ENCODE results near the gene ZNF385D. TPM values are rescaled to one million over a fixed set of nuclear protein-coding genes. Genes with fewer than 3 reads are reported as not detected.

ZNF385D gene
- total and polyA plus RNA-seq, 2 of the 13 experiments (the other 11 are each of a cell fraction or from before 2014, with no cell fraction given) = not detected

DNA sequence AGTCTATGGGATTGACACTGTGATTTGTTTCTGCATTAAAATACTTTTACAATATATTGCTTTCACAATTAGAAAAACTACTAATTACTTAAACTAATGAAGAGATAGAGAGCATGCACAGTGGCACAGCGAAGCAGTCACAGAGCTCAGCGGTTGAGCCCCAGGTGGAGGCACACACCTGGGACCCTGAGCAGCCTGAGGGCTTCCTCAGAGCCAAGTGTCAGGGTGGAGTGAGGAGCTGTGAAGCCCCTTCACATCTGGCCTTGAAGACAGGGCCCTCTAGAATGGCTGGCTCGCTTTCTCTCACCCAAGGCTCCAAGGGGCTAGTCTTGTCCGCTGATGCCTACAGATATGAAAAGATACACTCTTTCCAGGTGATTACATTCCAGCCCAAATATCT, 287.7 kb downstream of the ZNF385D start:
- DNase-seq (ENCODE audit: low spot score) (no peak), ATAC-seq (no peak), FAIRE-seq (no peak)
- H3K36me3 ChIP-seq (replicated peaks in 1 of 2; ENCODE audit: control insufficient read depth in 1 of 2, insufficient read depth in 2 of 2, low read length in 2 of 2) = no peaks in the 10 kb centered on the region
- no peak for TF ChIP-seq ZNF883 (CRISPR knock-in tag; IDR thresholded peaks at IDR 0.05; ENCODE audit: not compliant biosample characterization)
- TF ChIP-seq ZNF556 (CRISPR knock-in tag; IDR thresholded peaks at IDR 0.05; ENCODE audit: borderline replicate concordance) = no peak
- TF ChIP-seq, protein P1, sequence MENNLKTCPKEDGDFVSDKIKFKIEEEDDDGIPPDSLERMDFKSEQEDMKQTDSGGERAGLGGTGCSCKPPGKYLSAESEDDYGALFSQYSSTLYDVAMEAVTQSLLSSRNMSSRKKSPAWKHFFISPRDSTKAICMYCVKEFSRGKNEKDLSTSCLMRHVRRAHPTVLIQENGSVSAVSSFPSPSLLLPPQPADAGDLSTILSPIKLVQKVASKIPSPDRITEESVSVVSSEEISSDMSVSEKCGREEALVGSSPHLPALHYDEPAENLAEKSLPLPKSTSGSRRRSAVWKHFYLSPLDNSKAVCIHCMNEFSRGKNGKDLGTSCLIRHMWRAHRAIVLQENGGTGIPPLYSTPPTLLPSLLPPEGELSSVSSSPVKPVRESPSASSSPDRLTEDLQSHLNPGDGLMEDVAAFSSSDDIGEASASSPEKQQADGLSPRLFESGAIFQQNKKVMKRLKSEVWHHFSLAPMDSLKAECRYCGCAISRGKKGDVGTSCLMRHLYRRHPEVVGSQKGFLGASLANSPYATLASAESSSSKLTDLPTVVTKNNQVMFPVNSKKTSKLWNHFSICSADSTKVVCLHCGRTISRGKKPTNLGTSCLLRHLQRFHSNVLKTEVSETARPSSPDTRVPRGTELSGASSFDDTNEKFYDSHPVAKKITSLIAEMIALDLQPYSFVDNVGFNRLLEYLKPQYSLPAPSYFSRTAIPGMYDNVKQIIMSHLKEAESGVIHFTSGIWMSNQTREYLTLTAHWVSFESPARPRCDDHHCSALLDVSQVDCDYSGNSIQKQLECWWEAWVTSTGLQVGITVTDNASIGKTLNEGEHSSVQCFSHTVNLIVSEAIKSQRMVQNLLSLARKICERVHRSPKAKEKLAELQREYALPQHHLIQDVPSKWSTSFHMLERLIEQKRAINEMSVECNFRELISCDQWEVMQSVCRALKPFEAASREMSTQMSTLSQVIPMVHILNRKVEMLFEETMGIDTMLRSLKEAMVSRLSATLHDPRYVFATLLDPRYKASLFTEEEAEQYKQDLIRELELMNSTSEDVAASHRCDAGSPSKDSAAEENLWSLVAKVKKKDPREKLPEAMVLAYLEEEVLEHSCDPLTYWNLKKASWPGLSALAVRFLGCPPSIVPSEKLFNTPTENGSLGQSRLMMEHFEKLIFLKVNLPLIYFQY (CRISPR knock-in tag; IDR thresholded peaks at IDR 0.05; ENCODE audit: borderline replicate concordance) = no peak
- no peak for TF ChIP-seq ZNF878 (CRISPR knock-in tag; IDR thresholded peaks at IDR 0.05)
- no peak for TF ChIP-seq ZNF644 (CRISPR knock-in tag; IDR thresholded peaks at IDR 0.05; ENCODE audit: low read depth)
- TF ChIP-seq BHLHE40 (IDR thresholded peaks at IDR 0.05; ENCODE audit: low read length) = no peak
- TF ChIP-seq FIP1L1 (IDR thresholded peaks at IDR 0.05; ENCODE audit: borderline replicate concordance, insufficient read depth, low read depth, low read length) = no peak
- no peaks in the 10 kb centered on the region for H3K79me2 ChIP-seq (ENCODE audit: insufficient read depth, low read length)
- no peak overlapping the region for H3K27ac ChIP-seq (ENCODE audit: extremely low read length, insufficient read depth, low read length)
- ChIA-PET CTCF (ENCODE audit: low intra/inter-chr PET ratio, low total read pairs) (no interaction called here), POLR2A (no interaction called here)
- H2AFZ ChIP-seq (ENCODE audit: low read length) = no peak overlapping the region
- no peaks in the 10 kb centered on the region for H4K20me1 ChIP-seq (ENCODE audit: insufficient read depth, low read length)
- H3K4me1 ChIP-seq (ENCODE audit: insufficient read depth, low read length) = no peaks in the 10 kb centered on the region
- H3K9me3 ChIP-seq (ENCODE audit: low read length) = peaks cover 10% of the 10 kb centered on the region
- H3K27me3 ChIP-seq (ENCODE audit: control insufficient read depth in 1 of 2, insufficient read depth in 2 of 2, low read length in 2 of 2) = no peaks in the 10 kb centered on the region; a peak in 1 of 5 replicates
- in situ Hi-C loops (cut with HindIII; ENCODE audit: extremely low pct_ligation_motif_present, low pct_unique_long_range_greater_than_20kb) (no loop called here), intact Hi-C loops (cut with micrococcal nuclease; ENCODE audit: unreplicated experiment) (no loop called here)
- no peak overlapping the region for H3K9ac ChIP-seq (ENCODE audit: insufficient read depth, low read depth, low read length)
- no TSS peak for BruUV-seq (replicated peaks)
- no peak overlapping the region for H3K4me3 ChIP-seq (replicated peaks in 1 of 3; ENCODE audit: insufficient read depth in 1 of 3, low read depth in 2 of 3, low read length in 3 of 3)
- WGBS (ENCODE audit: low lambda C conversion rate) = 25% methylated on average over 4 of the region's 4 CpGs
- H3K4me2 ChIP-seq (ENCODE audit: low read depth, low read length) = no peak overlapping the region

Measured in HepG2 (cell line).